HL-60 (cell line): ENCODE measurements around the gene GTF2IRD1.
A peak's percentile ranks its signal among the peaks of the same experiment; 100 is the strongest.

Experiments
- DNase-seq, 2 experiments: peaks; one replicate each; pipeline ENCODE4 v3.0.0-alpha.2; 2010 to 2020; ENCODE audit warnings: low read depth in 1 of 2, low spot score in 1 of 2
- H3K27ac ChIP-seq: fragments of 250-450 bp; sonication (Bioruptor Pico); replicated peaks from 2 replicates; pipeline ENCODE4 v1.5.1; 2020; ENCODE audit warnings: mild to moderate bottlenecking, moderate library complexity
- H3K27me3 ChIP-seq: fragments of 250-450 bp; sonication (Bioruptor Pico); 2 replicates; pipeline ENCODE4 v1.5.1; 2021; ENCODE audit warnings: mild to moderate bottlenecking, moderate library complexity; ENCODE audit not compliant: insufficient read depth, poor library complexity, severe bottlenecking
- H3K4me3 ChIP-seq: replicated peaks from 2 replicates; pipeline ENCODE4 v1.5.1; 2011; ENCODE audit warnings: mild to moderate bottlenecking, control low read depth, low read length; ENCODE audit not compliant: insufficient read depth
- GABPA ChIP-seq: IDR thresholded peaks from 2 replicates; pipeline ENCODE4 v1.6.1; 2012; ENCODE audit warnings: low read depth
- POLR2AphosphoS5 ChIP-seq: IDR thresholded peaks from 2 replicates; pipeline ENCODE4 v1.6.1; 2012; ENCODE audit warnings: low read depth
- SPI1 ChIP-seq: IDR thresholded peaks from 2 replicates; pipeline ENCODE4 v1.6.1; 2012; ENCODE audit warnings: low read depth, mild to moderate bottlenecking, borderline replicate concordance
- TF ChIP-seq, protein P1 (sequence below): IDR thresholded peaks from one replicate; pipeline ENCODE4 v1.5.1; 2011; ENCODE audit warnings: low read length, control low read depth, inconsistent platforms; ENCODE audit not compliant: insufficient read depth
- TF ChIP-seq, protein P2 (sequence below): IDR thresholded peaks from 2 replicates; pipeline ENCODE4 v1.6.1; 2012; ENCODE audit warnings: low read depth; ENCODE audit not compliant: insufficient replicate concordance

Gene GTF2IRD1

DNA sequence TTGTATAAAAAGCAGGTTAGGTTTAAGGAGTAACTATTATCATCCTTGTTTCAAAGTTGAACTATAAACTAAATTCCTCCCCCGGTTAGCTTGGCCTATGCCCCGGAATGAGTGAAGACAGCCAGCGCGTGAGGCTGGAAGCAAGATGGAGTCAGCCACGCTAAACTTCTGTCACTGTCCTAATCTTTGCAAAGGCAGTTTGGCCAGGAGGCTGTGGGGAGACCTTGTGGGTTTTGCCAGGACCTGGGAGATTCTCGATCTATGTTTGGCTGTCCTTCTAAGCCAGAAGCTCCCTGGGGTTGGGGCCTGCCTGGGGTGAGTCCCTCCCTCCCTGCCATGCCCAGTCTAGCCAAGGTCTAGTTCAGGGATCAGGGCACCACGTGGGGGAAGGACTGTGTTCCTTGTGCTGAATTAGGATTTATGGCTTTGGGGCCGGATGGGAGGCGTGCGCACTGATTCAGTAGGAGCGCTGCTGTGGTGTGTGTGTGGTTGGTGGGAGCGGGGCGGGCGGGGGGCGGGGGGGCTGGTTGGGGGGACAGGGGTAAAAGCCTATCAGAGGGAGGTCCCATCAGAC lies 871 bp upstream of the GTF2IRD1 start:
- TF ChIP-seq POLR2AphosphoS5 (no peak), GABPA (no peak), SPI1 (no peak)
- TF ChIP-seq, protein P1, sequence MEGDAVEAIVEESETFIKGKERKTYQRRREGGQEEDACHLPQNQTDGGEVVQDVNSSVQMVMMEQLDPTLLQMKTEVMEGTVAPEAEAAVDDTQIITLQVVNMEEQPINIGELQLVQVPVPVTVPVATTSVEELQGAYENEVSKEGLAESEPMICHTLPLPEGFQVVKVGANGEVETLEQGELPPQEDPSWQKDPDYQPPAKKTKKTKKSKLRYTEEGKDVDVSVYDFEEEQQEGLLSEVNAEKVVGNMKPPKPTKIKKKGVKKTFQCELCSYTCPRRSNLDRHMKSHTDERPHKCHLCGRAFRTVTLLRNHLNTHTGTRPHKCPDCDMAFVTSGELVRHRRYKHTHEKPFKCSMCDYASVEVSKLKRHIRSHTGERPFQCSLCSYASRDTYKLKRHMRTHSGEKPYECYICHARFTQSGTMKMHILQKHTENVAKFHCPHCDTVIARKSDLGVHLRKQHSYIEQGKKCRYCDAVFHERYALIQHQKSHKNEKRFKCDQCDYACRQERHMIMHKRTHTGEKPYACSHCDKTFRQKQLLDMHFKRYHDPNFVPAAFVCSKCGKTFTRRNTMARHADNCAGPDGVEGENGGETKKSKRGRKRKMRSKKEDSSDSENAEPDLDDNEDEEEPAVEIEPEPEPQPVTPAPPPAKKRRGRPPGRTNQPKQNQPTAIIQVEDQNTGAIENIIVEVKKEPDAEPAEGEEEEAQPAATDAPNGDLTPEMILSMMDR: no peak
- TF ChIP-seq, protein P2, sequence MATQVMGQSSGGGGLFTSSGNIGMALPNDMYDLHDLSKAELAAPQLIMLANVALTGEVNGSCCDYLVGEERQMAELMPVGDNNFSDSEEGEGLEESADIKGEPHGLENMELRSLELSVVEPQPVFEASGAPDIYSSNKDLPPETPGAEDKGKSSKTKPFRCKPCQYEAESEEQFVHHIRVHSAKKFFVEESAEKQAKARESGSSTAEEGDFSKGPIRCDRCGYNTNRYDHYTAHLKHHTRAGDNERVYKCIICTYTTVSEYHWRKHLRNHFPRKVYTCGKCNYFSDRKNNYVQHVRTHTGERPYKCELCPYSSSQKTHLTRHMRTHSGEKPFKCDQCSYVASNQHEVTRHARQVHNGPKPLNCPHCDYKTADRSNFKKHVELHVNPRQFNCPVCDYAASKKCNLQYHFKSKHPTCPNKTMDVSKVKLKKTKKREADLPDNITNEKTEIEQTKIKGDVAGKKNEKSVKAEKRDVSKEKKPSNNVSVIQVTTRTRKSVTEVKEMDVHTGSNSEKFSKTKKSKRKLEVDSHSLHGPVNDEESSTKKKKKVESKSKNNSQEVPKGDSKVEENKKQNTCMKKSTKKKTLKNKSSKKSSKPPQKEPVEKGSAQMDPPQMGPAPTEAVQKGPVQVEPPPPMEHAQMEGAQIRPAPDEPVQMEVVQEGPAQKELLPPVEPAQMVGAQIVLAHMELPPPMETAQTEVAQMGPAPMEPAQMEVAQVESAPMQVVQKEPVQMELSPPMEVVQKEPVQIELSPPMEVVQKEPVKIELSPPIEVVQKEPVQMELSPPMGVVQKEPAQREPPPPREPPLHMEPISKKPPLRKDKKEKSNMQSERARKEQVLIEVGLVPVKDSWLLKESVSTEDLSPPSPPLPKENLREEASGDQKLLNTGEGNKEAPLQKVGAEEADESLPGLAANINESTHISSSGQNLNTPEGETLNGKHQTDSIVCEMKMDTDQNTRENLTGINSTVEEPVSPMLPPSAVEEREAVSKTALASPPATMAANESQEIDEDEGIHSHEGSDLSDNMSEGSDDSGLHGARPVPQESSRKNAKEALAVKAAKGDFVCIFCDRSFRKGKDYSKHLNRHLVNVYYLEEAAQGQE: no peak
- no peak for DNase-seq
- no peak overlapping the region for H3K27ac ChIP-seq
- H3K27me3 ChIP-seq: no peaks in the 10 kb centered on the region
- H3K4me3 ChIP-seq: peak overlapping the region; percentile 64

DNA sequence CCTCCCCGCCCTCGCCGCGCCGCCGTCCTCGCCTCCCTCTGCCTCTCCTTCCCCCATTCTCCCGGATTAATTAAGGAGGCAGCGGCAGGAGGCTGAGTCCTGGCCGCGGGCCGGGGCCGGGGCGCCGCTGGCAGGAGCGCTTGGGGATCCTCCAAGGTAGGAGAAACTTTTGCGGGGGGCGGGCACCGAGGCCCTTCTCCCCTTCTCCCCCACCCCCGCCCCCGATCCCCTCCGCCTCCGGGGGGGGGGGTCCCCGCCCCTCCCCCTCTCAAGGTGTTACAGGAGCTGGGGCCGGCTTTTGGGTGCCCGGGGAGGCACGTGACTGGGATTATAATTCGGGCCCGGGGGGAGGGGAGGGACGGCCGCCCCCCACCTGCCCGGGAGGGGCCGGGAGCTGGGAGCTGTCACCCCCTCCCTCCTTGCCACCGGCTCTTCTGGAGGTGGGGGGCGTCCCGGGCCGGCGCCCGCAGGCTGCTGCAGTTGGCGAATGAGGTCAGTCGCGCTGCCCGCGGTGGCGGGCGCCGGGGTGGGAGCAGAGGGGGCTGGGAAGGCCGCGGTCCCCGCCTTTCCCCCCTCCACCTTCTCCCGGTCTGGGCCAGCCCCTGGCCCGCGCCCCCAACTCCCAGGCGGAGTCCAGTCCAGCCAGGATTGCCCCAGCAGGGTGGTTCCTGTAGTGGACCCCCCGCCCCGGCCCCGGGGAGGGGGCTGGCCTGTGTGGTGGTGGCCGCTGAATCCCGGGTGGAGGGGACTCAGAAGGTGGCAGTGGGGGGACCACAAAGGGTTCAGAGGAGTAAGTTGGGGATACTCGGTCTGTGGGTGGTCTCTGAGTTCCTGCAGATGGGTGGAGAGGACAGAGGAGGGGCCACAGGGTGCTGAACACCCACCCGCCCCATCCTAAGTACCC lies 567 bp downstream of the GTF2IRD1 start:
- DNase-seq: peak in 1 of 2 experiments; percentile 17
- TF ChIP-seq, protein P1: no peak
- no peak for TF ChIP-seq GABPA
- no peak for TF ChIP-seq POLR2AphosphoS5
- TF ChIP-seq, protein P2: no peak
- no peak for TF ChIP-seq SPI1
- Histone ChIP-seq H3K27me3 (no peaks in the 10 kb centered on the region), H3K4me3 (peak overlapping the region; percentile 64), H3K27ac (no peak overlapping the region)

DNA sequence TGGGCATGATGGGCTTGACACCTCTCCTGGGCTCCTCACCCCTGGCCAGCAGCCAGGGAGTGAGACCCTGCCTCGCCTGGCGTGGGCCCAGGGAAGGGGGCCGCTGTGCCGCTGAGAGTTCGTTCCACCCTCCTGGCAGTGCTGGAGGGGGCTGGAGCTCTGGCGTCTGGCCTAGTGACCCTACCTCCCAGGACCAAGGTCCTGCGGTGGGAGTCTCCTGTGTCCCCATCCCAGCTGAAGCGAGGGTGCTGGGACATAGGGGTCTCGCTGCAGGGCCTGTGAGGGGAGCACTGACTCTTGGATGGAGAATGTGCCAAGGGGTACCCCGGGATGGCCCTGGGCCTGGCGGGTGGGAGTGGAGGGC lies 1.2 kb downstream of the GTF2IRD1 start:
- DNase-seq: no peak
- Histone ChIP-seq H3K4me3 (no peak overlapping the region), H3K27ac (no peak overlapping the region), H3K27me3 (no peaks in the 10 kb centered on the region)
- TF ChIP-seq POLR2AphosphoS5: no peak
- TF ChIP-seq SPI1: no peak

DNA sequence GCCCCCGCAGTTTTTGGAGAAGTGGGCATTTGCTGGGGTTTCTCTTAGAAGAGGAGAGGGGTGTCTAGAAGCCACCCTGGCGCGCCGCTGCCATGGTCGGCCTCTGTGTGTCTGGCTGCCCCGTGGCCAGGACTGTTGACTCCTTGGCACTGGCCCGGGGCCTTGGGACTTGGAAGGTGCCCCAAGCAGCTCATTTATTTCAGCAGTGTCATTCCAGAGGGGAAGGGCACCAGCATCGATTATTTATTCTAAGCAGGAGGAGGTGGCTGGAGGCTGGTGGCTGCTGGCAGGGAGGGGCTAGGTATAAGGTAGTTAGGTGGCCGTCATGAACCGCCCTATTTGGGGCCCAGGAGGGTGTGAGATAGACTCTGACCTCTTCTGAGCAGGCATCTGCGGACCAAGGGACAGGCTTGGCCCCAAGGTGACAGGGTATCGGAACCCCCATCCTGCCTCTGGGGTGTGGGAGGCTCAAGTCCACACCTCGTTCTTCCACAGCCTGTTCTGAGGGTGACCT lies 1.6 kb downstream of the GTF2IRD1 start:
- no peak for TF ChIP-seq GABPA
- no peak for DNase-seq
- Histone ChIP-seq H3K4me3 (no peak overlapping the region), H3K27ac (no peak overlapping the region), H3K27me3 (no peaks in the 10 kb centered on the region)
